ENCODE measurements around the gene MORN1.

Gene MORN1

DNA sequence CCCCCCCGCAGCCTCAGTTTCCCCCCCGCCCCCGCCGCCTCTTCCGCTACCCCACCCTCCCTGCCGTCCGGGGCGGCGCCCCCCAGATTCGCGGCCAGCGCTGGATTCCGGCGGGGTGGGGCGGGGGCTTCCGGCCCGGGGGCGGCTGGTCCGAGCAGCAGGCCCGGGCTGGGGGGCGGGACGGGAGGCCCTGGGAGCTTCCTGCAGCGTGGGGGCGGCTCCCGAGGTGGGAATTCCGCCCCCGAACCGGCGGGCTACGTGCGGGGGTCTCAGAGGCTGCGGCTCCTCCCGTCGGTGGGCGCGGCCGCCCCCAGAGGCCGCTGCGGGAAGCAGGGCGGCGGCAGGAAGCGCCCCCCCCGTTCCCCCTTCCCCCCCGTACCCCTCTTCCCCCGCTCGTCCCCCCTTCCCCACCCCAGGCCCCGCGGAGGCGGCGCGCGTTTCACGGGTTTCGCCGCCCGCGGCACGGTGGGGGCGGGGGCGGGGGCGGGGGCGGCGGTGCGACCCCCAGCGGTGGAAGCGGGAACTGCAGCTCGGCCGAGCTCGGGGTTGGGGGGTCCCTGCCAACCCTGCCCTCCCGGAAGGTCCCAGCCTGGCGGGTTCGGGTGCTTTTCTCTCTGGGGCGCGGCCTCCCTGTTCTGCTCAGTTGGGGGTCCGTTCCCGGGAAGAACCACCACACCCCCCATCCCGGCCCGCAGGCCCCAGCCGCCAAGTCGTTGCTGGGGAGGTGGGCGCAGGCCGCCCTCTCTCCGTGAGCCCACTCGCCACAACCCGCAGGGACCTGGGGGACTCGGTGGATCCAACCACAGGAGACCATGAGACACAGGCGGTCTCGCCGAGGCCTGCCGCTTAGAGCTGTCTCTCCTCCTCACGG lies 76.3 kb downstream of the MORN1 start:
- peaks cover 55% of the 10 kb centered on the region for H3K4me1 Mint-ChIP-seq (ENCODE audit: low read depth)
- peak overlapping the region; percentile 87 for H3K27ac Mint-ChIP-seq
- no peaks in the 10 kb centered on the region for H3K9me3 Mint-ChIP-seq
- H3K27me3 Mint-ChIP-seq, result peaks cover 16% of the 10 kb centered on the region
- peaks cover 13% of the 10 kb centered on the region for H3K36me3 Mint-ChIP-seq (ENCODE audit: low read depth)
- peak overlapping the region; percentile 64 for H3K4me3 Mint-ChIP-seq
- intact Hi-C loops (cut with micrococcal nuclease), result loop anchor here (2.0 to 5.0 kb wide), 3 partner anchors 14 to 83 kb away; no protein-coding TSS in a partner anchor

DNA sequence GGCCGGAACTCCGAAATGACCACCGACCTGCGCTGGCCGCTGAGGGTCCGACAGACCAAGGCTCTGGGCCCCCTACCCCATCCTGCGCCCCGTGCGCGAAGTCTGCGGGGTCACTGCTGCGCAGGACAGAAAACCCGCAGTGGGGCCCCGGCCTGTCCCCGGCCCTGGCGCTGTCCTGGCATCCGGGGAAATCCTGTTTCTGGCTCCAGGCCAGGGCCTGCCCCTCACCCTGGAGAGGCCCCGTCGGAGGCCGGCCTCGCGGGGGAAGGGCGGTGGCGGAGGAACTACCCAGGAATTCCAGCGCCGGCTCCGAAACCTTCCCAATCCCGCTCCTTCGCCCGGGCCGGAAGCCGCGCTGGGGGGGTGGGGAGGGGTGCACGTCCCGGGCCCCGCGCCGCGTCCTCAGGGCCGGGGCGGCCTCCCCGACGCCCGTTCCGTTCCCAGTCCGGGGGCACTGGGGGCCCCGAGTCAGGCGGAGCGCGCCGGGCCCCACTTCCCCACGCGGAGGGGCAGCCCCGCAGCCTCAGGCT lies 77.0 kb downstream of the MORN1 start:
- intact Hi-C loops (cut with micrococcal nuclease), result loop anchor here (2.0 to 5.0 kb wide), 3 partner anchors 14 to 82 kb away; no protein-coding TSS in a partner anchor
- Mint-ChIP-seq H3K4me3 (peak overlapping the region; percentile 55), H3K27ac (peak overlapping the region; percentile 90), H3K4me1 (ENCODE audit: low read depth) (peaks cover 55% of the 10 kb centered on the region), H3K36me3 (ENCODE audit: low read depth) (peaks cover 17% of the 10 kb centered on the region), H3K27me3 (peaks cover 11% of the 10 kb centered on the region), H3K9me3 (no peaks in the 10 kb centered on the region)

DNA sequence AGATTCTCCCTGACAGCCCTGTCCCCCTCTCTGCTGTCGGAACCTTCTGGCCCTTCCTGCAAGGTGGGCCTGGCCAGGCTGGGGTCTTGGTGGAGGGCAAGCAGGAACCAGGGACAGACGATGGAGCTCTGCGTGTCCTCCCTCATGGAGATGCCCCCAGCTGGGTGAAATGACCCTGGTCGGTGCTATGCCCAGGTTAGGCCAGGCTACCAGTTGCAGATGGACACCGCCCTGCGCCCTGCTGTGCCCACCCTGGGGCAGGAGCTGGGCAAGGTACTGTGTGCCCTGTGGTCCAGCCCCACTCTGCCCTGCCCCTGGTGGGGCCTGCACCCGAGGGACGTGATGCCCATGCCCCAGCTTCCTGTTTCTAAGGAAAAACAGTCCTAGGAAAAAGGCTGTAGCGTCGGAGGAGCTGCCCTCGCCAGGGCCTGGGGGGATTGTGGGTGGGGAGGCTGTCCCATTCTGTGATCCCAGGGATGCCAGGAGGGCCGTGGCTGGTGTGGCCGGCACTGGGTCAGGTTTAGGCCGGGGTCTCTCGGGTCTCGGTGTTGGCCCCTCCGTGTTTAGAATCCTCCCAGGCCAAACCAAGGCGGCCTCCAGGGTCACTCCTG lies 77.6 kb downstream of the MORN1 start:
- peak overlapping the region; percentile 90 for H3K27ac Mint-ChIP-seq
- peaks cover 23% of the 10 kb centered on the region for H3K36me3 Mint-ChIP-seq (ENCODE audit: low read depth)
- H3K4me3 Mint-ChIP-seq, result peak overlapping the region; percentile 55
- no peaks in the 10 kb centered on the region for H3K9me3 Mint-ChIP-seq
- peaks cover 57% of the 10 kb centered on the region for H3K4me1 Mint-ChIP-seq (ENCODE audit: low read depth)
- peaks cover 7% of the 10 kb centered on the region for H3K27me3 Mint-ChIP-seq
- intact Hi-C loops (cut with micrococcal nuclease), result loop anchor here (2.0 to 5.0 kb wide), 3 partner anchors 13 to 81 kb away; no protein-coding TSS in a partner anchor

DNA sequence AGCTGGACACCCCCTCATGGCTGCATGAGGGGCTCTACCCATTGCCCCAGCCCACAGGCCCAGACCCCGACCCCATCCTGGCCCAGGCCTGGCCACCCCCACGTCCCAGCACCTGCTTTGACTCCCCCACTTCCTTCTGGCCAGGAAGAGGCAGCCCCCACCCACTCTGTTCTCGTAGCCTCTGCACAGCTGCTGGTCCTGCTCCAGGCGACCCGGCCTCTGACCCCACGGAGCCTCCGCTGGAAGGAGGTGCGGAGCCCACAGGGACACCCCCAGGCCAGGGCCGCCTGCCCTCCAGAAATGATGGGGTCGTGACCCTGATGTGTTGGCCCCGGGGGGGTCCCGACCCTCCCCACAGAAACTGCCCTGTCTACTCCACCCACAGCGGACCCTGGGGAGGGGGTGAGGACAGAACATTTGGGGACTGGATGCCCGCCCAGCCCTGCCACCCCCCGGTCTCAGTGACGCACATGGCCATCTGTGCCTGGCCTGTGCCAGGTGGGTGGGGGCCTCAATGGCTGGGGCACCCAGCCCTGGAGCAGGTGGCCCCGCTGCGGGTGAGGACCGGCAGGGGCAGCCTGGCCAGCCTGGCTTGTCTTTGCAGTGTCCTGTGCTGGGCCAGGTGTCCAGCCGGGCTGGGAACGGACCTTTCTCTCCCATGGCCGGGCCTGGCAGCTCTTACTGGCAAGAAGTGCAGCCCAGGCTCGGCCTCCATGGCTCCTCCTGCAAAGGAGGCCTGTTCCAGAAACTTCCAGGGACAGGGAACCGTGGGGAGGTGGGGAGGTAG lies 78.6 kb downstream of the MORN1 start:
- H3K4me3 Mint-ChIP-seq, result peak overlapping the region; percentile 6
- peaks cover 33% of the 10 kb centered on the region for H3K36me3 Mint-ChIP-seq (ENCODE audit: low read depth)
- H3K9me3 Mint-ChIP-seq, result no peaks in the 10 kb centered on the region
- intact Hi-C loops (cut with micrococcal nuclease), result loop anchor here (5.0 kb wide), 1 partner anchor 80 kb away; no protein-coding TSS in a partner anchor
- peak overlapping the region; percentile 90 for H3K27ac Mint-ChIP-seq
- peaks cover 61% of the 10 kb centered on the region for H3K4me1 Mint-ChIP-seq (ENCODE audit: low read depth)
- H3K27me3 Mint-ChIP-seq, result peaks cover 1% of the 10 kb centered on the region

DNA sequence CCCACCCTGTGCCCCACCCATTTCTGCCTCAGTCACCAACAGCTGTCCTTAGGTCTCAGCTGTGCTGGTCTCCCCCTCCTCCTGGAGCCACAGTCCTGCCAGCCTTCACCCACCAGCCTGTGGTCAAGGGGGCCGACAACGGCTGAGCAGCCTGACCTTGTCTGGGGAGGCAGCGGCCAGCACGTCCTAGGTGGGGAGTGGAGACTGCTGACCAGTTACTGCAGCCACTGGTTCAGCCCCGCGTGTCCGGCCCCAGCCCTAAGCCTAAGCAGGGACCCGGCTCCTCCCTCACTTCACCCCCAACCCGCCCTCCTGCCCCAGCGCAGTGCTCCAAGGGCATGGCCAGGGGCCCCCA lies 79.2 kb downstream of the MORN1 start:
- Mint-ChIP-seq H3K4me1 (ENCODE audit: low read depth) (peaks cover 60% of the 10 kb centered on the region), H3K27me3 (peaks cover 1% of the 10 kb centered on the region), H3K27ac (peak overlapping the region; percentile 90), H3K36me3 (ENCODE audit: low read depth) (peaks cover 39% of the 10 kb centered on the region), H3K9me3 (no peaks in the 10 kb centered on the region), H3K4me3 (no peak overlapping the region)
- intact Hi-C loops (cut with micrococcal nuclease), result loop anchor here (5.0 kb wide), 1 partner anchor 80 kb away; no protein-coding TSS in a partner anchor

DNA sequence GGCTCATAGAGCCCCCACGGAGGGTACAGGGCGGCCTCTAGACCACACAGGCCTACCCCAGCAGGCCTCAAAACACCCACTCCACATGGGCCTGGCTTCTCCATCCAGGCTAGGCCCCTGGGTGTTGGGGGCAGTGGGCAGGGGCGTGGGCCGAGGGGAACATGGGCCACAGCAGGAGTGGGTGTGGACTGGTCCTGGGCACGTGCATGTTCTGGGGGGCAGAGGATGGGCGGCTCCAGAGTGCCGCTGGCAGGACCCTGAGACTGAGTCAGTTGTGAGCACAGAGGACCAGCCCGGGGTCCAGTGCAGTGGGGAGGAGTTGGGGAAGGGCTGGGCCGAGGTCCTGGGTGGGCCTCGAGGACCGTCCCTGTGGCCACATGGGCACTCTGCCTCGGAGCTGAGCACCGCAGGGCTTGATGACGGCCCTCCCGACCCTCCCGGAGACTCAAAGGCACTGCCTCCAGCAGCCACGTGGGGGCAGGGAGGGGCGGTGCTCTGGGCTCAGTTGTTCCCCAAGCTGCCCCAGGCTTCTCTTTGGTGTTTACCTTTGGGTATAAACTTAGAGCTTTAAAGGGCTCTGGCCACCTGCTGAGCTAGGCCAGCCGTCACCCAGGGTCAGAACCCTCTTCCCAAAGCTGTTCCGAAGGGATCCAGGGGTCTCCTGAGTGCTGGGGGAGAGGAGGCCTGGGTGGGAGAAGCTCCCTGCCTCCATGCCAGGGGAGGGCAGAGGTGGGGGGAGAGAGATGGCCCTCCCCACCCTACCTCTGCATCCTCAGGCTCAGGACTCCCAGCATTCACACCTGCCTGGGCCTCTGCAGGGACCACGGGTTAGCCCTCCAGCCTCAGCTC lies 79.9 kb downstream of the MORN1 start:
- H3K9me3 Mint-ChIP-seq, result no peaks in the 10 kb centered on the region
- peak overlapping the region; percentile 90 for H3K27ac Mint-ChIP-seq
- H3K4me3 Mint-ChIP-seq, result no peak overlapping the region
- peaks cover 52% of the 10 kb centered on the region for H3K4me1 Mint-ChIP-seq (ENCODE audit: low read depth)
- no peaks in the 10 kb centered on the region for H3K27me3 Mint-ChIP-seq
- intact Hi-C loops (cut with micrococcal nuclease), result loop anchor here (5.0 kb wide), 1 partner anchor 79 kb away; no protein-coding TSS in a partner anchor
- peaks cover 46% of the 10 kb centered on the region for H3K36me3 Mint-ChIP-seq (ENCODE audit: low read depth)

DNA sequence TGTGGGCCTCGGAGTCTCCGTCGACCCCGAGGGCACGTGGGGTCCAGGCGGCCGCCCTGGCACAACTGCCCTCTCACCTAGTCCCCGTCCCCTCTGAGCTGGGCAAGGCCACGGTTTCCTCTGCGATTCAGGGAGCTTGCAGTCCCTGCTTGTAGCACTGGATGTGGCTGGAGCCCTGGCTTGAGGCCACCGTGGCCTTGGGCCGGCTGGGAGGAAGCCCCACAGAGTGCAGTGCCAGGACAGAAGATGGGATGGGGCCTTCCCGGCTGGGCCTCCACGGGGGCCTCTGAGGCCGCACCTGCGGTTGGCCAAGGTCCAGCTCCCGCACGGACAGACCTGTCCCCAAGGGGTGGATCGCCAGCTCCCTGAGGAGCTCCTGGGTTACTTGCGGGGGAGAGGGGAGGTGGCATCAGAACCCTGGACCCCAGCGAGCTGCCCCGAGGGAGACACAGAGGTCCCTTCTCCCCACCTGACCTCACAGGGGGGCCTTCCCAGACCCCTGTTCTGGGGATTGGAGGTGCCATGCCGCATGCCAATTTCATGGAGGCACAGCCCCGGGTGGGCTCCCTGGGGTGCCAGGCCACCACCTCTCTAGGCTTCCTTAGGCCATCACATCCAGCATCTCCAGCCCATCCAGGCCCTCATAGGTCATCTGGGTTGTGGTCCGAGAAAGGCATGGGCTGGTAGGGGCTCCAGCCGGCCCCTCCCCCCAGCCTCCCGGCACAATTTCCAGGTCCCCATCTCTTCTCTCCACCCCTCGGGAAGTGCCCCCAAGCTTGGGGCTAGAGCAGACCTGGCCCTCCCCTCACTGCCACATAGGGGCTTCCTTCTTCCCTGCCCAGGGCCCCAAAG lies 80.8 kb downstream of the MORN1 start:
- H3K36me3 Mint-ChIP-seq (ENCODE audit: low read depth), result peaks cover 55% of the 10 kb centered on the region
- H3K27me3 Mint-ChIP-seq, result no peaks in the 10 kb centered on the region
- intact Hi-C loops (cut with micrococcal nuclease), result loop anchor here (5.0 kb wide), 1 partner anchor 78 kb away; no protein-coding TSS in a partner anchor
- peaks cover 49% of the 10 kb centered on the region for H3K4me1 Mint-ChIP-seq (ENCODE audit: low read depth)
- H3K9me3 Mint-ChIP-seq, result no peaks in the 10 kb centered on the region
- peak overlapping the region; percentile 90 for H3K27ac Mint-ChIP-seq
- H3K4me3 Mint-ChIP-seq, result no peak overlapping the region

DNA sequence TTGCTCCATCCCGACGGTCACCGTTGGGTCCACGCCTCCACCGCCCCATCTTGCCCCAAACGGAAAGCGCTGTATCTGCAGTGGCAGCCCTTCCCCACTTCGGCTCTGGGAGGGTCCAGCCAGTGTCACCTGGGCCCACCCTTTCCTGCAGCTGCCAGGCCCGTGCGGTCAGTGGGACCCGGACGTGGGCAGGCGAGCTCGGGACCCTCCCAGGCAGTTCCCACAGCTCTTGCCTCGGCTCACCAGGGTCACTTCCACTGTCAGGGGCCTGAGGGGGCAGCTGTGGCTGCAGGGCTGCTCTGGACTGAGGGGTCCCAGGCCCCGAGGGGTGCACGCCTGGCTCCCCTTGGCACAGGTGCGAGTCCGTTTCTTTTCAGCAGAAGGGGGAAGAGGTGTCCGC lies 82.5 kb downstream of the MORN1 start:
- intact Hi-C loops (cut with micrococcal nuclease), result no loop called here
- no peaks in the 10 kb centered on the region for H3K27me3 Mint-ChIP-seq
- H3K4me3 Mint-ChIP-seq, result no peak overlapping the region
- peaks cover 59% of the 10 kb centered on the region for H3K4me1 Mint-ChIP-seq (ENCODE audit: low read depth)
- no peak overlapping the region for H3K27ac Mint-ChIP-seq
- H3K36me3 Mint-ChIP-seq (ENCODE audit: low read depth), result peaks cover 72% of the 10 kb centered on the region
- H3K9me3 Mint-ChIP-seq, result no peaks in the 10 kb centered on the region

DNA sequence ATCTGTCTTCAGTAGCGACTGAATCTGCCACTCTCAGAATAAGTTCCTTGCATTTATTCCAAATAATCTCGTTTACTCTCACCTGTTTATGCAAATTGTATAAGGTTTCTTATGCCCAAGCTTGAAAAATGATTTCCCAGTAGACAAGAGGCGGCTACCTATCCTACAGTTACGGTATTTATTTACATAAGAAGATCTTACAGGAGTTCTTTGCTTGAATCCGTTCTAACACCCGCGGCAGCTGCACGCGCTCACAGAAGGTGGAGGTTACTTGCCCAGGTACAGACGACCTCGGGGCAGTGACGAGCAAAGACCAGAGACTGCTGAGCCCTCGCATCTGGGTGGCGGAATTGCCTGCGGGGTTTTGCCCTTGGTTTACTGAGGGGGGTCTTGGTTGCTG lies 83.4 kb downstream of the MORN1 start:
- Mint-ChIP-seq H3K4me3 (no peak overlapping the region), H3K9me3 (no peaks in the 10 kb centered on the region), H3K27me3 (no peaks in the 10 kb centered on the region), H3K36me3 (ENCODE audit: low read depth) (peaks cover 80% of the 10 kb centered on the region), H3K27ac (no peak overlapping the region), H3K4me1 (ENCODE audit: low read depth) (peaks cover 58% of the 10 kb centered on the region)
- intact Hi-C loops (cut with micrococcal nuclease), result no loop called here

DNA sequence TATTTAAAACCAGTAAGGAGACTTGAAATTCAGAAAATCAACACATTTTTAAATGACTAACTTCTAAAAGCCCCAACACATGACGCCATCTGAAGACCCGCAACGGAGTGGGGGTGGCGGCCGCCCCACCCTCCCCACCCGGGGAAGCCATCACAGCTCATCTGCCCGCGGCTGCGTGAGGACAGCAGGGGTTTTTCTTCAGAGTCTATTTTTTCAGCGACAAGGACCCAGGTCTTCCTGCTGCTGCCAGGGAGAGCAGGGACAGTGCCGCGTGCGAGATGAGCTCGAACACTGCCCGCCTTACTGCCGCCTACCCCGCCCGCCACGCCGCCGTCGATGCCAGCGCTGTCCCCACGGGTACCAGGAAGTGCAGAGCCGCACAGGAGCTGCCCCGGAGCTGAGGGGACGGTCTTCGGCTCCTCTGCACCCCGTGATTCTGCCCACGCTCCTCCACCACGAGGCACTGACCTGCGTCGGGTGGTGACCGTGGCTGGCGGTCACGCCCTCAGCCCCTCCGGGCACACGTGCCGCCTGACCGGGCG lies 84.2 kb downstream of the MORN1 start:
- H3K4me3 Mint-ChIP-seq, result no peak overlapping the region
- intact Hi-C loops (cut with micrococcal nuclease), result no loop called here
- H3K27me3 Mint-ChIP-seq, result no peaks in the 10 kb centered on the region
- peaks cover 89% of the 10 kb centered on the region for H3K36me3 Mint-ChIP-seq (ENCODE audit: low read depth)
- no peak overlapping the region for H3K27ac Mint-ChIP-seq
- peaks cover 58% of the 10 kb centered on the region for H3K4me1 Mint-ChIP-seq (ENCODE audit: low read depth)
- no peaks in the 10 kb centered on the region for H3K9me3 Mint-ChIP-seq

DNA sequence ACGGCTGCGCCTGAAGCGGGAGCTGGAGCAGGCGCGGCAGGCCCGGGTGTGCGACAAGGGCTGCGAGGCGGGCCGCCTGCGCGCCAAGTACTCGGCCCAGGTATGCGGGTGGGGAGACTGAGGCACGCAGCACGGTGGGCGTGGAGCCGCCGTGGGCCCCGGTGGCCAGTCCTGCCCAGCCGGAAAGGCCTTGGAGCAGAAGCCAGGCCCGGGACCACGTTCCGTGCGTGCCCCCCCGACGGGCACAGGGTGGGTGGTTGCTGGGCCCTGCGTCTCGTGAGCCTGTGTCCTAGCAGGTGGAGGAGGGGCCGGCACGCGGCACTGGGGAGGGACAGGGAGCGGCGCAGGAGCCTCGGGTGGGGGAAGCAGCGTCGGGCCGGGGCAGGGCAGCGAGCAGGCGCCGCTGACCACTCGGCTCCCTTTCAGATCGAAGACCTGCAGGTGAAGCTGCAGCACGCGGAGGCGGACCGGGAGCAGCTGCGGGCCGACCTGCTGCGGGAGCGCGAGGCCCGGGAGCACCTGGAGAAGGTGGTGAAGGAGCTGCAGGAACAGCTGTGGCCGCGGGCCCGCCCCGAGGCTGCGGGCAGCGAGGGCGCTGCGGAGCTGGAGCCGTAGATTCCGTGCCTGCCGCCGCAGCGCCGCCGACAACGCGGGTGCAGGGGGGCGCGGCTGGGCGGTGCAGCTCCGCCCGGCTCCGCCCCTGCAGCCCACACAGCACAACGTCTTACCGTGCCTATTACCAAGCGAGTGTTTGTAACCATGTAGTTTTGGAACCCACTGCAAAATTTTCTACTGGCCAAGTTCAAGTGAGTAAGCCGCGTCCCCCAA lies 85.0 kb downstream of the MORN1 start:
- no peak overlapping the region for H3K27ac Mint-ChIP-seq
- peaks cover 91% of the 10 kb centered on the region for H3K36me3 Mint-ChIP-seq (ENCODE audit: low read depth)
- H3K4me3 Mint-ChIP-seq, result no peak overlapping the region
- H3K27me3 Mint-ChIP-seq, result no peaks in the 10 kb centered on the region
- peaks cover 57% of the 10 kb centered on the region for H3K4me1 Mint-ChIP-seq (ENCODE audit: low read depth)
- intact Hi-C loops (cut with micrococcal nuclease), result no loop called here
- H3K9me3 Mint-ChIP-seq, result no peaks in the 10 kb centered on the region
